Erythroblast (primary cell): ENCODE measurements around the gene SCYL1.
A peak's percentile ranks its signal among the peaks of the same experiment; 100 is the strongest.
"Not testable (repeated sequence)": the region's sequence is repeated elsewhere in the genome, so short reads cannot be mapped to it uniquely, and the experiment has no call there.

Experiments
- DNase-seq, 2 experiments: peaks; one replicate each; lab custom pipeline; 2025; lab: John Stamatoyannopoulos, UW
- GATA1 ChIP-seq: IDR thresholded peaks from 2 replicates; pipeline ENCODE4 v1.6.1; 2011; ENCODE audit warnings: low read depth, mild to moderate bottlenecking, control low read depth, low read length, moderate library complexity
- POLR2A ChIP-seq: IDR thresholded peaks from 2 replicates; pipeline ENCODE4 v1.6.1; 2011; ENCODE audit warnings: mild to moderate bottlenecking, low read length

The SCYL1 gene

GRCh38 chr11:65505466-65506289 is 19.2 kb upstream of the SCYL1 start:
- TF ChIP-seq POLR2A = peak; percentile 74
- TF ChIP-seq GATA1 = no peak
- no peak for DNase-seq

DNA sequence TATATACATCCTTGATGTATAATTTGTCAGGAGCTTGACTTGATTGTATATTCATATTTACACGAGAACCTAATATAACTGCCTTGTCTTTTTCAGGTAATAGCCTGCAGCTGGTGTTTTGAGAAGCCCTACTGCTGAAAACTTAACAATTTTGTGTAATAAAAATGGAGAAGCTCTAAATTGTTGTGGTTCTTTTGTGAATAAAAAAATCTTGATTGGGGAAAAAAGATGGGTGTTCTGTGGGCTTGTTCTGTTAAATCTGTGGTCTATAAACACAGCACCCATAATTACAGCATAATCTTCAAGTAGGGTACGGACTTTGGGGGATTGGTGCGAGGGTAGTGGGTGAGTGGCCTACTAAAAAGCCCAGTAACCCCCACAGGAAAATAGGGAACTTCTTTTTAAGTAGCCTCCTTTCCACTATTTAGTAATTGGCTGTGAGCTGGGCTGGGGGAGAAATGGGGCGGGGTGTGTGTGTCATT is 18.6 kb upstream of the SCYL1 start:
- no peak for DNase-seq
- TF ChIP-seq POLR2A (no peak), GATA1 (no peak)

- peak; percentile 95 for TF ChIP-seq POLR2A
- TF ChIP-seq GATA1 = no peak
- DNase-seq = peak; percentile 81 to 89
Measured at GRCh38 chr11:65506772-65507505, 17.9 kb upstream of the SCYL1 start.

GRCh38 chr11:65512311-65512710 is 12.6 kb upstream of the SCYL1 start:
- not testable (repeated sequence) for DNase-seq

DNA sequence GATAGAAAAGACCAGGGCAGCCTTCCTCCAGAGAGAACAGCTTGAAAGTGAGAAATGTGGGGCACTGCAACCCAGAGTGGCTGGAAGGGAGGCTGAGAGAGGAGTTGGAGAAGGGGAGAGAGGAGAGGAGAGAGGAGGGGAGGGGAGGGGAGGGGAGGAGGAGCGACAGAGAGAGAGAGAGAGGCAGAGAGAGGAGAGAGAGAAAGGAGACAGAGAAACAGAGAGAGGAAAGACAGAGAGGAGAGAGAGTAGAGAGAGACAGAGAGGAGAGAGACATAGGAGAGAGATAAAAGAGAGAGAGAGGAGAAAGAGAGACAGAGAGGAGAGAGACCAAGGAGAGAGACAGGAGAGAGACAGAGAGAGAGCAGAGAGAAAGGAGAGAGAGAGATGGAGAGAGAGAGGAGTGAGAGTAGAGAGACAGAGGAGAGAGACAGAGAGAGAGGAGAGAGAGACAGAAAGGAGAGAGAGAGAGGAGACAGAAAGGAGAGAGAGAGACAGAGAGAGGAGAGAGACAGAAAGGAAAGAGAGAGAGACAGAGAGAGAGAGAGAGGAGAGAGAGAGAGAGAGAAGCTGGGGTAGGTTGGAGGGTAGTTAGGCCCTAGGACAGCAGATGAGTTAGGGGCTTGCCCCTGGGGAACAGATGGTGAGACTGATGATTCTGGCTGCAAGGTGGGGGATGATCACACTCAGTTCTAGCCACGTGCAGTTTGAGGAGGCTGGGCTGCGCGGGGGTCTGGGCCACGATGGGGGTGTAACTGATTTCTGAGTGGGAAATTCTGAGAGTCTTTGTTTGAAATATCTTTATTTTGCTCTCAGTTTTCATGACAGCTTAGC is 8.5 kb upstream of the SCYL1 start:
- DNase-seq = no peak

DNA sequence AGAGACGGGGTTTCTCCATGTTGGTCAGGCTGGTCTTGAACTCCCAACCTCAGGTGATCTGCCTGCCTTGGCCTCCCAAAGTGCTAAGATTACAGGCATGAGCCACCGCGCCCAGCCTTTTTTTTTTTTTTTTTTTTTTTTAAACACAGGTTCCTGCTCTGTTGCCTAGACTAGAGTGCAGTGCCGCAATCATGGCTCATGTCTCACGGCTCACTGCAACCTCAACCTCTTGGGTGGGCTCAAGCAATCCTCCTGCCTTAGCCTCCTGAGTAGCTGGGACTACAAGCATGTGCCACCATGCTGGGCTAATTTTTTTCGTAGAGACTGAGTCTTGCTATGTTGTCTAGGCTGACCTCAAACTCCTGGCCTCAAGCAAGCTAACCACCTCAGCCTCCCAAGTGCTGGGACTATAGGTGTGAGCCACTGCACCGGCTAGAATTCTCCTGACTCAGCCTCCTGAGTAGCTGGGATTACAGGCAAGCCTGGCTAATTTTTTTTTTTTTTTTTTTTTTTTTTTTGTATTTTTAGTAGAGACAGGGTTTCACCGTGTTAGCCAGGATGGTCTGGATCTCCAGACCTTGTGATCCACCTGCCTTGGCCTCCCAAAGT is 5.8 kb upstream of the SCYL1 start:
- not testable (repeated sequence) for DNase-seq

More for the DNA sequence above, 8.5 kb upstream of the SCYL1 start:
- TF ChIP-seq POLR2A (no peak), GATA1 (no peak)

DNA sequence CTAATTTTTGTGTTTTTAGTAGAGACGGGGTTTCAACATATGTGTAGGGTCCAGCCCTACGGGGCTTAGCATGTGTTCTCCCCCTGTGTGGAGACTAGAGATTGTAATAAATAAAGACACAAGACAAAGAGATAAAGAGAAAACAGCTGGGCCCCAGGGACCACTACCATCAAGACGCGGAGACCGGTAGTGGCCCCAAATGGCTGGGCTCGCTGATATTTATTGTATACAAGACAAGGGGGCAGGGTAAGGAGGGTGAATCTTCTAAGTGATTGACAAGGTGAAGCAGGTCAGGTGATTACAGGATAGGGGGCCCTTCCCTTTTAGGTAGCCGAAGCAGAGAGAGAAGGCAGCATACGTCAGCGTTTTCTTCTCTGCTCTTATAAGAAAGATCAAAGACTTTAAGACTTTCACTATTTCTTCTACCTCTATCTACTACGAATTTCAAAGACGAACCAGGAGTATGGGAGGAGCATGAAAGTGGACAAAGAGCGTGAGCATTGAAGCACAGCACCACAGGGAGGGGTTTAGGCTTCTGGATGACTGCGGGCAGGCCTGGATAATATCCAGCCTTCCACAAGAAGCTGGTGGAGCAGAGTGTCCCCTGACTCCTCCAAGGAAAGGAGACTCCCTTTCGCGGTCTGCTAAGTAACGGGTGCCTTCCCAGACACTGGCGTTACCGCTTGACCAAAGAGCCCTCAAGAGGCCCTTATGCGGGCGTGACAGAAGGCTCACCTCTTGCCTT is 2.9 kb upstream of the SCYL1 start:
- not testable (repeated sequence) for DNase-seq

DNA sequence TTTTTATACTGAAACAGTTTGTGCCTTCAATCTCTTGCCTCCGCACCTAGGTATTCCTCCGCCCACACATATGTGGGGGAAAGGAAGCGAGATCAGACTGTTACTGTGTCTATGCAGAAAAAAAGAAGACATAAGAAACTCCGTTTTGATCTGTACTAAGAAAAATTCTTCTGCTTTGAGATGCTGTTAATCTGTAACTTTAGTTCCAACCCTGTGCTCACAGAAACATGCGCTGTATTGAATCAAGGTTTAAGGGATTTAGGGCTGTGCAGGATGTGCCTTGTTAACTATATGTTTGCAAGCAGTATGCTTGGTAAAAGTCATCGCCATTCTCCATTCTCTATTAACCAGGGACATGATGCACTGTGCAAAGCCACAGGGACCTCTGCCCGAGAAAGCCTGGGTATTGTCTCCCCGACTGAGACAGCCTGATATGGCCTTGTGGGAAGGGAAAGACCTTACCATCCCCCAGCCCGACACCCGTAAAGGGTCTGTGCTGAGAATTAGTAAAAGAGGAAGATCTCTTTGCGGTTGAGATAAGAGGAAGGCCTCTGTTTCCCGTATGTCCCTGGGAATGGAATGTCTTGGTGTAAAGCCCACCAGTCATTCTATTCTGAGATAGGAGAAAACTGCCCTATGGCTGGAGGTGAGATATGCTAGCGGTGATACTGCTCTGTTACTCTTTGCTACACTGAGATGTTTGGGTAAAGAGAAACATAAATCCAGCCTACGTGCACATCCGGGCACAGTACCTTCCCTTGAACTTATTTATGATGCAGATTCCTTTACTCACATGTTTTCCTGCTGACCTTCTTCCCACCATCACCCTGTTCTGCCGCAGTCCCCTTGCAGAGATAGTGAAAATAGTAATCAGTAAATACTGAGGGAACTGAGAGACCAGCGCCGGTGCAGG is 1.9 kb upstream of the SCYL1 start:
- DNase-seq = not testable (repeated sequence)

GRCh38 chr11:65523631-65523968 is 1.3 kb upstream of the SCYL1 start:
- DNase-seq = not testable (repeated sequence)

DNA sequence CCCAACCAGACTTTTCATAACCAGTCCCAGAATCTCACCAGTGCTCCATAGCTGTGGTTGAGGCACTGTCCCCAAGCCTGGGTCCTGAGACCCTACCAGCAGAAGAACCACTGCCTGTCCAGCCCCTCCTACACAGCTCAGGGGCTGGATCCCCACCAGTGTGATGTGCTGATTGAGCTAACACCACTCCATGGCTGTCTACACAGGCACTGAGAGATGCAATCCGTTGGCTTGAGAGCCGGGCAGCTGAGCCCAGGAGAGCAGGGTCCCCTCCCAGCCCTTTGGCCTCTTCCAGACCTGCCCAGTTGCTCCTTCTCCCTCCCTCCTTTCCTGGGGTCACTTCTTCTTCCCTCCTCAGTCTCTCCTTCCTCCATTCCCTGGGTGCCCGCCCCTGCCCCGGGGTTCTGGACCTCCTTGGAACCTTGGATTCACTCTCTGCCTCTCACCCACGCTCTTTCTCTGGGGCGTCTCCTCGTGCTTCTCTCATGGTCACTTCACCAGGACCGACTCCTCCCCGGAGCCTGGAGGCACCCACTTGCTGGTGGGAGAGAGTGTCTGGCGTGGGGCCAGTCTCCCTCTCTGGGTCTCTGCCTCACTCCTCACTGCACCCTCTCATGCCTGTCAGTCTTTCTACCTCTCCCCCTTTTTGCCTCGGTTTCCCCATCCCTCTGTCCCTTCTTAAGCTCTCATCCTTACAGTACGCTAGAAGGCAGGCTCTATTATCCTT is 706 bp upstream of the SCYL1 start:
- DNase-seq = no peak
- no peak for TF ChIP-seq GATA1
- TF ChIP-seq POLR2A = no peak

GRCh38 chr11:65525546-65526480 is 930 bp downstream of the SCYL1 start:
- TF ChIP-seq GATA1 (no peak), POLR2A (no peak)
- no peak for DNase-seq

DNA sequence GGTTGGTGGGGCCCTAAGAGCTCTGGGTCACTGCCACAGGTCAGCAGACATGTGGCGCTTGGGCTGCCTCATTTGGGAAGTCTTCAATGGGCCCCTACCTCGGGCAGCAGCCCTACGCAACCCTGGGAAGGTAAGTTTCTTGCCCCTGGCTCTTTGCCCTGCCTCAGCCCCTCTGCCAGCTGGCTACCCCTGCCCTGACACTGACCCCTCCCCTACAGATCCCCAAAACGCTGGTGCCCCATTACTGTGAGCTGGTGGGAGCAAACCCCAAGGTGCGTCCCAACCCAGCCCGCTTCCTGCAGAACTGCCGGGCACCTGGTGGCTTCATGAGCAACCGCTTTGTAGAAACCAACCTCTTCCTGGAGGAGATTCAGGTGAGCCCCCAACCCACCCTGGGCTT is 1.9 kb downstream of the SCYL1 start:
- TF ChIP-seq GATA1 = no peak
- no peak for DNase-seq
